HG02763 (cell line): ENCODE data around the gene PRSS12.

Experiments
- ATAC-seq: cut with Tn5 transposase; IDR thresholded peaks from one replicate; pipeline ENCODE4 v1.9.1; 2021; ENCODE audit warnings: mild to moderate bottlenecking, moderate library complexity; ENCODE audit not compliant: unreplicated experiment

Gene PRSS12

DNA sequence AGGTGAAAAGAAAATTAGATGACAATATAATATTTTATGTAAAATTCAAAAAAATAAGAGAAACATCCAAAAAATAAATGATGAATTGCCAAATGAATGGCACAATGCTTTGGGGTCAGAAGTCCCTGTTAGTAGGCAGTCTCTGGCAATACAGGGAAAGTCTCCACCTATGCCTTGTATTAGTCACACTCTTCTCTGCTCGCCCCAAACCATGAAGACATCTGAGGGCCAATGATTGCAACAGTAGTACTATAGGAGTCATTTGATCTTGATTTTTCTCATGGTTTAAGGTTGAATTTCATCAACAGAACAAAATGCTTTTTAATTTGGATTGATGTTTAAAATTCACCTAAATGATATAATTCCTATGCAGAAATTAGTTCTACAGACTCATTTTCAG is 3.9 kb upstream of the PRSS12 start:
- no peak for ATAC-seq

GRCh38 chr4:118356111-118356510 is 3.3 kb upstream of the PRSS12 start:
- ATAC-seq, result no peak

- ATAC-seq, result no peak
These were observed 2.1 kb upstream of the PRSS12 start for GRCh38 chr4:118354913-118355312.

GRCh38 chr4:118353534-118354030 is 779 bp upstream of the PRSS12 start:
- no peak for ATAC-seq

DNA sequence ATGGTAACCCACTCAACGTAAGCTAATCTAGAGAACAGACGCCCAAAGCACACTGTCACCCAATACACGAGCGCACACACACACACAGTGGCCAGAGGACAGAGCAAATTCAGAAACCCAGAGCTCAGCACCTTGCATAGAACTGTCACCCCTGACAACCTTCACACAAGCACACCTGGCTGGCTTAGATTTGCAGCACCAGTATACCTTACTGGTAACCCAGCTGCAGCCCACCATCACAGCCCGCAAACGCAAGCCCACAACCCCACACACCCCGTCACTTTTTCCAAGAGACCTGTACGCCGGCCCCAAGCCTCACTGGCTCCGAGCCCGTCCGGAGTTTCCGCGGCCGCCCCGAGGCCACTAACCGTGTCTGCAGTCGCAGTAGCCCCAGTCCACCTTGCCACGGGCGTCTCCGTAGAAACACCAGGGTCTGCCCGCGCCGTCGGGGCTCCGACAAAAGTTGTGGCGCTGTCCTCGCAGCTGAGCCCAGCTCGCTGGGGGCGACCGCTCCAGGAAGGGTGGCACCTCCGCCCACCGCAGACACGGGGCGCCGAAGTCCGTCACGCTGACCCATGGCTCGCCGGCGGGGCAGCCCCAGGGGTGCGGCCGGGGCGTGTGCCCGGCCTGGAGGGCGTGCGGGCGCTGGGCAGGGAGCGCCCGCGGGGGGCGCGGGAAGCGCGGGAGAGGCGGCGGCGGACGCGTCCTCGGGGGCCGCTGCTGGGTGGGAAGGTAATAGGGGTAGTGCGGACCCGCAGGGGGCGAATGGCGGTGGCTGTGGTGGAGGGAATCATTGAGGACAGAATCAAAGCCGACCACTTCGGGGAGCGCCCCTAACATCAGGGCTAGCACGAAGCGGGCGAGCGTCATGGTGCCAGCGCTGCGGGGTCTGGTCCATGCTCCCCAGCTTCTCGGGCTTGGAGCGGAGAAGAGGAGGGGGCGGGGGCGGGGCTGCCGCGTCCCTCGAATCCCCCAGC is 664 bp downstream of the PRSS12 start:
- peak; percentile 10 for ATAC-seq

DNA sequence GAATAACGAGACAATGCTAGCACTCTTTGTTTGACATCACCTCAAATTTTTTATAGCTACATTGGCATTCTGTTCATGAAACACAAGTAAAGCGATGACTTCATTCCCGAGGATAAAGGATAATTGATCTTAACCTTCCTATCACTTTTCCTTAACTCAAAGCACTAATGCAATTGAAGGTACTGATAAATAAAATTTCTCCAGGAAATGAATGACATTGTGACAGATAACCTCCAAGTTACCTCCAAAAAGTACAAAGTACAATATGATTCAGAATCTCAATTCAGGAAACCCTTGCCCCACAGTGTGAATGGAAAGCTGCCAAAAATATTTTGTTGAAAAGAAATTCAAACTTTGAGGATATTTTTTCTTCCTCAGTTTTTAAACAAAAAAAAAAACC is 1.8 kb downstream of the PRSS12 start:
- no peak for ATAC-seq

DNA sequence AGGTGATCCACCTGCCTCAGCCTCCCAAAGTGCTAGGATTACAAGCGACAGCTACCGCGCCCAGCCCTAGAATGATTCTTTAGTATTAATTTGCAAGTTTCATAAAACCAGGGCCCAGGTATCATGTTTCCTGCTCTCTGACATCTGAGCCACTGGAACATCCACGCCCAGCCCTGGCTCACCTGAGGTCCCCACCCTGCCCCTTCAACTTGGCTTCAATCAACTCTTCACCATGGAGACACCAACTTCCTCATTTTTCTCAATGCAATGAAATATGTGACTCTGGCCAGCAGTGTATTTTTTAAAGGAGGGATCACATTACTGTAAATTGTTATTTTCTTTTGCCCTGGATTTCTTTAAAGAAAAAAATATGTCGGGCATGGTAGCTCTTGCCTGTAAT is 3.9 kb downstream of the PRSS12 start:
- ATAC-seq, result no peak

DNA sequence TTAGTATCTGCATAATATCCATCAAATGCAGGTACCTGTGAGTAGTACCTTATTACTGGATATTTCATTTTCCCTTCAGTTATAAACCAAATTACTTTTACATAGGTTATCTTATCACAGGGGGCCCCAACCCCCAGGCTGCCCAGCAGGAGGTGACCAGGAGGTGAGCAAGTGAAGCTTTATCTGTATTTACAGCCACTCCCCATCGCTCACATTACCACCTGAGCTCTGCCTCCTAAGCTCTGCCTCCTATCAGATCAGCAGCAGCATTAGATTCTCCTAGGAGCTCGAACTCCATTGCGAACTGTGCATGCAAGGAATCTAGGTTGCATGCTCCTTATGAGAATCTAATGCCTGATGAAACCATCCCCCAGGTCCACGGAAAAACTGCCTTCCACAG is 6.3 kb downstream of the PRSS12 start:
- no peak for ATAC-seq

DNA sequence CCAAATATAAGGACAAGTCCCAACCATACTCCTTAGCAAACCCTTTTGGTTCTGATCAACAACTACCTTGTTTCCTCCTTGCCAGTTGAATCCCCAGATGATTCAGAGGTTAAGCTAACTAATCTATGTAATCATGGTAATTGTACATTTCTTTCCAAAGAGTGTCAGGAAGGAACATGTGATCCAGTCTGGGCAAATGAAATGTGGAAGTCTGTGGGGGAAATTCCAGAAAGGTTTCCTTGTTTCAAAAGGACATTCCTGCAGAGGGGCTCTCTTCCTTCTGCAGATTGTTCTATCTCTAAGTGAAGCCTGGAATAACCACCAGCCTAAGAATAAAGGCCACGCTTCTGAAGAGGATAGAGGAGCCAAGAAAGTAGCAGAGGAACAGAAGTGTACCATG is 7.0 kb downstream of the PRSS12 start:
- no peak for ATAC-seq

GRCh38 chr4:118344801-118345200 is 8.0 kb downstream of the PRSS12 start:
- no peak for ATAC-seq

GRCh38 chr4:118343501-118343900 is 9.3 kb downstream of the PRSS12 start:
- ATAC-seq, result no peak

DNA sequence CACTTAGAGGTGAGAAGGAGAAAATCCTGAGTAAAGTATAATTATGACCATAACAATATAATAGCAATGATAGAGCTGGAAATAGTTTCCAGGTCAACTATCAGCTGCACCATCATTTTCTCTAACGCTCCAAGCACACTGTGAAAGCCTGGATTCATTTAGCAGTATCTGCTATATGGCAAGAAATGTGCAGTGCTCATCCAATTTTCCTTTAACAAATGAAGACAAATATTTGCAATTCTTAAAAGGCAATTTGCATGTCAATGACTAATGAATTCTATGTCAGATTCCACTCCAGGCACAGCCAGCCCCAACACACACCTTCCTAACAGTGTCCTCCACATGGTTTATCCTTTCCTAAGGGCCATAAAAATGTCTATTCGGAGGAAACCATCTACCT is 12.7 kb downstream of the PRSS12 start:
- no peak for ATAC-seq

DNA sequence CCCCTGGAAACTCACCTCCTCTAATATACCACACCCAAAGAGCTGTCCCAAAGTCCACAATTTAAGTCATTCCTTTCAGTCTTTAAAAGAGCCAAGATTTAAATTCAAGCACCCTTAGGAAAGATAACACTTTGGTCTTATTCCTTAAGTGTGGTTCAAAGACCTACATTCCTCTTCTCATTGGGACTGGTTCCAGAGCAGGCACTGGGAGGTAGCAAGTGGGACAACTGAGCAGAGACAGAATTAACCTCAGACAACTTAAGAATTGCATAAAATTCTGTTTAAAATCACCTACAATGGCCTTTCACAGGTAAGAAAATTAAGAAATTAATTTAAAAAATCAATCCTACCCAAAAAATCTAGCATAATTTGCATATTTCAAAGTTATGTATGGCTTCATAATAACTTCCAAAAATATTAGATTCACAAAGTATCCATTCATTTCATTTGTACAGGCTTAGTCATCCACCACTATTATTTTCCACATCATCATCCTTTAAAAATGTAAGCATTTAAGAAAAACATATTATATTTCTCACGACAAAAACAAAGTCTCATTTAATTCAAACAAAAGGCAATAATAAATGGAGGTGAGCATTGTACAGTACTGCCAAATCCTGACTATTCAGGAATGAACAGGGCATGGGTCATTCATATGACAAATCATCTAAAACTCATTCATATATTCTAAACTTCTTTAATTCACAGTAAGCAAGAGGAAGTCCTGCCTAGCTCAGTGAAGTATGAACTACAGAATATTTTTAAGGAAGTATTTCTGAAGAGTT is 13.6 kb downstream of the PRSS12 start:
- no peak for ATAC-seq

GRCh38 chr4:118338518-118338917 is 14.3 kb downstream of the PRSS12 start:
- no peak for ATAC-seq

DNA sequence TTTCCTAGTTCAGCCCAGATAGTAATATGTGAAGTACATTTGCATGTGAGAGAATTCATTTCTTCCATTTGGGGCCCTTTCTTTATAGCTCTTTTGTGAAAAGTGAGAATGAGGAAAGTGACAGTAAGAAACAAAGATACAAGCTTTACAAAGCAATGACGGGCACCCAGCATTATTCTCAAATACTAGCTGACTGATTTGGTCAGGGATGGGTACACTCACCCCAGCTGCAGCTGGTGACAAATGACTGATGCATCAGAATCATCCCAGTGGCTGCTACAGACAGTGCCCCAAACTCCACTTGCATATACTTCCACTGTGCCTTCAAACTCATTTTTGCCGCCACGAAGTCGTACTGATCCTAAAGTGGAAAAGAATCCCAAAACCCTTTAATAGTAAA is 14.8 kb downstream of the PRSS12 start:
- no peak for ATAC-seq

DNA sequence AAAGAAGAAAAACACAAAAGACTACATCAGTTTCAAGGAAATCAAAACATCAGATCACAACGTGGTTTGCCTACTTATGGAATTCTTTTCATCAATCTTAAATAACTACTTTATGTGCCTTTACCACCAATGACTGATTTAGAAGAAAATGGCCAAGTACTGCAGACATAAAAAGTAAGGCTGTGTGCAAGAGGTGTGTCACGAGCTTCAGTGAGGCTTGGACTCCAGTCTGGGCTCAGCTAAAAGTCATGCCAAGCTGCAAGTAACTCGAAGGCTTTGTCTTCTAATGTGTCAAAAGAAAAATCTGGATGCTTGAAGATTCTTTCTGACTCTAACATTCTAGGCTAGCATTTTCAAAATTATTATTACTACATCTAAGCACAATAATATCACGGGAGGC is 17.0 kb downstream of the PRSS12 start:
- no peak for ATAC-seq

GRCh38 chr4:118335324-118335723 is 17.5 kb downstream of the PRSS12 start:
- no peak for ATAC-seq

- ATAC-seq, result no peak
These were observed 21.5 kb downstream of the PRSS12 start for GRCh38 chr4:118331352-118331751.

DNA sequence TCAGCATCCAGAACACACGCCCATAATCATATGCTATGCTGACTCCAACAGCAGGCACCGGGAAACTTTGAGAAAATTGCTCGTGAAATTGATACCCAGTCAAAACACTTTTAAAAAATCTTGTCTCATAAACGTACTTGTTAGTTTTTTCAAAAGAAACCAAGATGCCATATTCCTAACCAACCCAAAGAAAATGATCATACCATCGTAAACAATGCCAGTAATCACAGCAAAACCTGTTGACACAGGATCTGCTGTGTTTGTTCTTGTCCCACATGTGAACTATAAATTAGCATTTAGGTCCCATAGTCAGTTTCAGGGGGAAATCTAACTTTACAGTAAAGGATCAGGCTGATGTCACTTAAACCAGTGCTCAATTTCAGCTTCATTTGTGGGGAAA is 23.0 kb downstream of the PRSS12 start:
- ATAC-seq, result no peak

DNA sequence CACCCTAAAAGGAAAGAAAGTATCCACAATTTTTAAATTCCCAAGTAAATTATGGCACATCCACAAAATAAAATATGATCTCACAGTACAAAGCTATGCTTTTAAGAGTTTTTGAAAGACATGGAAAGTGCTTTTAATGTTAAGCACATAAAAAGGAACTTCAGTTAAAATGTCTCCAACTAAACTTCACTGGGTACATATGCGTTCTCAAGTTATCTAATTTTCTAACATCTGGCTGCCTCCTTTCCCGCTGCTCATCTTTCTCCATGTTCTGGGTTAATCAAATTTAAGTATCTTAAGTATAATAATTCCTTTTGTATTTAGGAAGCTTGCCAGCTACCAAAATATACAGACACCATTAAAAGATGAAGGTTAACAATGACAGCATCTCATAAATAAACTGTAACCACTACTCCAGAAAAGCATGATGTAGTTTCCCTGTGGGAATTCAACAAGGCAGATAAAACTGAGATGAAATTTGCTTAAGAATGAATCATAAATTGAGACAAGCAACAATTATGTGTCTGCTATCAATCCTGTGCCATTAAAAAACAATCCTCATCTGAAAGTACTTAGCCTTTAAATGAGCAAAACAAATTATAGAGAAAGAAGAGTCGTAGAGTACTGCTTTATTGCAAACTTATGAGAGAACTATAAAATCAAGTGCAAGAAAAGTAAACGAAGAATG is 25.1 kb downstream of the PRSS12 start:
- ATAC-seq, result no peak

DNA sequence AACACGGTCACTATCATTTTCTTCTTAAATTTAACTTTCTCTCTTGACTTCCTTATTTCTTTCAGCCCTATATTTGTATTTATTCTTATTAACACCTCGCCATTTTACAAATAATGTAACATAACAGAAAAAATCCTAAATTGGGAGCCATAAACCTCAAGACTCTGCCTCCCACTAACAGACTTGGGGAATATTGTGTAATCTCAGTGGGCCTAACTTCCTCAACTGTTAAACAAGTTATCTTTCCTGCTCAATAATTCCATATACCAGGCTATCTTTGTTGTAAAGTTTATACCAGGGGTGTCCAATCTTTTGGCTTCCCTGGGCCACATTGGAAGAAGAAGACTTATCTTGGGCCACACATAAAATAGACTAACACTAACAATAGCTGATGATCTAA is 26.2 kb downstream of the PRSS12 start:
- ATAC-seq, result no peak
